HG03521 (cell line): Measurements from ENCODE around the gene PRKCA.
A peak's percentile ranks its signal among the peaks of the same experiment; 100 is the strongest.

ENCODE experiments used
- ATAC-seq: cut with Tn5 transposase; IDR thresholded peaks from one replicate; pipeline ENCODE4 v1.9.1; 2021; ENCODE audit warnings: mild to moderate bottlenecking, moderate library complexity; ENCODE audit not compliant: unreplicated experiment

The PRKCA gene

DNA sequence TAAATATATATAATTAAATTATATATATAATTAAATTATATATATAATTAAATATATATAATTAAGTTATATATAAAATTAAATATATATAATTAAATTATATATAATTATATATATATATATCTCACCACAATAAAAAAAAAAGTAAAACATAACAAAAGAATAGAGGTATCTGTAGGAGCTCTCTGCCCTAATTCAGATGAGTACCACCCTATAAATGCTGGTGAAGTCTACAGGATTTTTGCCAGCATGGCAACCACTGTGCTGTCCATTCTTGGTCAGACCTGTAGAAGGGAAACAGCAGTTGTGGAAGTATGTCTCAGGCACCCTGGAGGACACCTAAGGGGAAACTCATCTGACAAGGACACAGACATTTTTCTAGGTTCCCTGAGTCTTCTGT lies 259.7 kb downstream of the PRKCA start:
- no peak for ATAC-seq

DNA sequence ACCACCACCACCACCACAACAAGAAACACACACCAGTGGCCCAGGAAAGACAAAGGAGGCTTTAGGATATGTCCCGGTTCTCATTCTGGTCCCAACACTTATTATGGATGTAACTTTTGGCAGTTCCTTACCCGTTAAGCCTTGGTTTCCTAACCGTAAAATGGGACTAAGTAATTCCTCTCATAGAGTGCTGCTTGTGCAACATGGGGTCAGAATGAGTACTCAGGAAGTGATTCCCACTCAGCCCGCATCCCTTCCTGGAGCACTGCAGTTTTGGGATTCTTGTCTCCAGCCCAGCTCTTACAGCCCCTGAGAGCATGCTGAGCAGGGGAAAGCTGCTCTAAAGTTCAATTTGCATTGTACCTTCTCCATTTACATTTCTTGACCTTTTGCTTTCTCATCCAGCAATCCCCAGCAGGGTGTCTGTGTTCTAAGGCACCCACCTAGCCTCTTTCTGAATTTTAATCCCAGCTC lies 262.6 kb downstream of the PRKCA start:
- ATAC-seq, result no peak

DNA sequence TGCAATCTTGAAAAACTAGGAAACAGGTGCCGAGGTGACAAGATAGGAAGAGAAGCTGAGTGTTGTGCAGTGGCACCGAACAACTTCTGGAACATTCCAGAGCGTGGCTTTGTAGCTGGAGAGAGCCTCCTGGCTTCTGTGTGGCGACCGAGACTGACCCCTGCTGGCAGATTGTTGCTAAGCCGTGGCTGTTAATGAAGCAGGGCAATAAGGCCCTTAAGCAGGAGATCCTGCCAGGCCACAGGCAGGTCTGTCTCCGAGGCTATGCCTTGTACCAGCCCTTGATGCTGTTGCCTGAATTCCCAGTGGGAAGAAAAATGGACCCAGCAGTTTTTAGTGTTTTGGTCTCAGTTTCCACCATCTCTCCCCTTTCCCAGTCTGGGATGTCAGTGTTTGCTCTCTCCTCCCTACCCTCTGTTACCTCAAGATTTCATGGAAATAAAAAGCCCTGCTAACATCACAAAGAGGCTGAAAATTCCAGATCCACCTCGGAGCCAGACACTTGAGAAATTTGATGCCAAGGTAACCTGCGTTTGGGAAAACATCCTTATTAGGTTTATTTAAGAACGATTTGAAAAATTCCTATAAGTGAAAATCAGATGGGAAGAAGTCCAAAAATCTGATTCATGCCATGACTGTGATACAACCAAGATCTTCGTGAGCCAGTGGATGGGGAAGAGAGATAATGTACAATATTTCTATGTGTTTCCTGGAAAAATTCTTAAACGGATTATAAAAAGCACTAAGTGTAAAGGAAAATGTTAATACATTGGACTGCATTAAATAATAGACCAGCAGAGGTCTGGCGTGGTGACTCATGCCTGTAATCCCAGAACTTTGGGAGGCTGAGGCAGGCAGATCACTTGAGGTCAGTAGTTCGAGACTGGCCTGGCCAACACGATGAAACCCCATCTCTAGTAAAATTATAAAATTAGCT lies 265.1 kb downstream of the PRKCA start:
- ATAC-seq, result peak; percentile 79

DNA sequence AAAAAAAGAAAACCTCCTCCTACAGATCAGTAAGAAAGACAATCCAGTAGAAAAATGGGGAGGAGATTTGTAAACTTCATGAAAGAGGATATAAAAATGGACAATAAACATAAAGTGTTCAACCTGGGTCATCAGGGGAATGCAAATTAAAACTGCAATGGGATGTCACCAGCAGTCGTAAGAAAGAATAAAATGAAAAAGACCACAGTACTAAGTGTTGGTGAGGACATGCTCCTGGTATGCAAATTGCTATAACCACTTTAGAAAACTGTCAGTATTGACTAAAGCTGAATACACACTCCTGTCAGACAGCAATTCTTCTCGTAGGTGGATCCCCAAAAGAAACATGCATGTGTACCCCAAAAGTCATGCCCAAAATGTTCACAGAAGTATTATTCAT lies 267.2 kb downstream of the PRKCA start:
- ATAC-seq, result no peak

DNA sequence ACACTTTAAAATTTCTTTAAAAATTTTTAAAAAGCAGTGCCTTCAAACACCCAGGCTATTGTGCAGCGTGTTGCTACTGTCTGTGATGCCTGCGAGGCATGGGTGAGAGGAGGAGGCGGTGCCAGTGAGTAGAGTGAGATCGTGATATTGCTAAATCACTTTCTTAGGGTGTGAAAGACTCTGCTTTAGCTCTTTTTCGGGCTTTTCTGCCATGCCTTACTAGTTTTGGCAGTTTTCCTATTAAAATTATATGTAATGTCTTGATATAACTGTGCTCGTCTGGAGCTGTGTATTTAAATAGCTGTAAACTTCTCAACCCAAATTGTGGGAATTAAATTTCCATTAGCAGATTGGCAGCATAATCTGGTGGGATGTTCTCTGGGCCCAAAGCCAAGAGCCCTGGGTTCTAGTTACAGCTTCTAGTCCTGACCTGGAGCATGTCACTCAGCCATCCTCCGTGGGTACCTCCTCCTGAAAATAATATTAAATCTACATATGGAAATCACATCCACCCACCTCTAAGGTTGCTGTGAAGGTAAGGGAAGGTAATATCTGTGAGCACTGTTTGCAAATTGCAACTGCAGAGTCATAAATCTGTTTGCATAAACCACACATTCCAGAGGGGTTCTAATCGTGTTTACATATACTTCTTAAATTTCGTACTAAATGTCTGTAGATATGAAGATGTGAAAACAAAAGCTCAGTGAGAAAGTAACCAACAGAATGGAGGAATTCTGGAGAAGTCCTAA lies 268.2 kb downstream of the PRKCA start:
- no peak for ATAC-seq

DNA sequence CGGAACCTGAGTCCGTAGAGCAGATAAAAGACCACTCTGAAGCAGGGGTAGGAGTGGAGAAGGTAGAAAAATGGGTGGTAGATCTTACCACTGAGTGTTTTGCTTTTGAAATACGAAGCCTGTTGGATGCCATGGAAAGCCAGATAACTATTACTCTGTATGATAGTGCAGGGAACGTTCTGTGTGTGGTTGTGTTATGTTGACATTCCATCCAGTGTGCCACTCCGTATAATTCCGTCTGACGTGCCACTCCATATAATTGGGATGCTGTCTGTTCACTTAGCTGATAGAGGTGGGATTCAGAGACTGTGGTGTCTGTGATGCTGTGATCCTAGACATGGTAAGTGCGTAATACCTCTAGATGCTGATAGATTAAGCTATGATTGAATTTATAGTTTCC lies 269.3 kb downstream of the PRKCA start:
- no peak for ATAC-seq

DNA sequence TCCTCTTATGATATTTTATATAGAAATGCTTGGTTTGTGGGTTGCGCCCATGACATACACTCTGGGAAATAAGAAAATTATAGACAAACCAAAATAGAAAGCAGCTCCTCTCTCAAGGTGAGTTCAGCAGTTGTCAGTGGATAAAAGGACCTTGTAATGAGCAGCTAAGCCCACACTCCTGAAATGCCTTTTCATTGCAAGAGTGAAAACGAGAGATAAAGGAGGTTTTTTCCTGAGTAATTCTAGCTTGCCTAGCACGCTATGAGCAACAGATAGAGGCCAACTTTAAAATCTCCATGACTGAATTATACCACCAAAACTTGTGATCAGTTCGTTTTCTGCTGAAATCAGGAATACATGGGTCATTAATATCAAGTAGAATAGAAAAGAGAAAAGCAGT lies 270.7 kb downstream of the PRKCA start:
- no peak for ATAC-seq

DNA sequence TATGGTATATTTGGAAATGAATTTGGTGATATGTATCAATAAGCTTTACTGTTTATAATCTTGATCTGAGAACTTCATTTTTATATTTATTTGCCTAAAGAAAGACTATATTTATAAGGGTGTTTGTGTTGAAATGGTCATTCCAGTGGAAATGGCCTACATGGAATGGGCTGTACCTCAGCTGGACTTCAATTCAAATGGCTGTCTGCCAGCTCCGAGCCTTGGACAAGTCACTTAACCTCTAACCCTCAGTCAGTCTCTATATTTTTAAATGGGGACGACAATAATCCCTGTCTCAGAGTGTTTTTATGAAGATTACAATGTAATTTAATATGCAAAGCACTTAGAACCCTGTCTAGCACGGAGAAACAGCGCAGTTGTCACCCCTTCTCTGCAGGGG lies 271.7 kb downstream of the PRKCA start:
- no peak for ATAC-seq

DNA sequence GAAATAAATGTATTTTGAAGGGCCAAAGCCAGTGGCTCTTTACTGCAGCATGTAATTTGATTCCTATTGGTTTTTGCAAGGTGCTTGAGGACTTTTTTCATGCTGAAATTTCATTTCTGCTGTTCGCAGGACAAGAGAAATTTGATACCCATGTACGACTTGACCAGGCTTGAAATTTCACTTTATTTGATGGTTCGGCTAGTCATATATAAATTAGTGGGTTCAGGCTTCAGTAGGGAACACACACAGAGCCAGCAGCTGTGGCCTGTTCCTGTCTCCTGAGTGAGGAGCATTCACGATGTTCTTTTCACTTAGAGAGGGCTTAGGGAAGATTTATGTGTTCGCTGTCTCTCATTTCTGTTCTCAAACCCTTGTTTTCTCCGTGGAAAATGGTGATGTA lies 274.1 kb downstream of the PRKCA start:
- ATAC-seq, result no peak

DNA sequence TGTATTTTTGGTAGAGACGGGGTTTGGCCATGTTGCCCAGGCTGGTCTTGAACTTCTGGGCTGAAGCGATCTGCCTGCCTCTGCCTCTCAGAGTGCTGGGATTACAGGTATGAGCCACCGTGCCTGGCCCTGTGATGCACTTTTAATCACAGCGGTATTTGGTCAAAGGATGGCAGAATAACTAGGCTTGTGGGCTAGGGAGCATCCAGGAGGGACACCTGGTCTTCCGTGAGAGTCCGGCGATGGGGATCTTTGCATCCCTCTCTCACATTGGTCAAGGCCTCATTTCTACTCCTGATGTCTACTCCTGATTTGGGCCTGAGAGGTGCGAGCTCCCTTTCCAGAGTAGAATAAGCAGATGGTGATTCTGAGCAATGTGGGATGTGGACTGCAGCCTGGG lies 274.6 kb downstream of the PRKCA start:
- ATAC-seq, result no peak

DNA sequence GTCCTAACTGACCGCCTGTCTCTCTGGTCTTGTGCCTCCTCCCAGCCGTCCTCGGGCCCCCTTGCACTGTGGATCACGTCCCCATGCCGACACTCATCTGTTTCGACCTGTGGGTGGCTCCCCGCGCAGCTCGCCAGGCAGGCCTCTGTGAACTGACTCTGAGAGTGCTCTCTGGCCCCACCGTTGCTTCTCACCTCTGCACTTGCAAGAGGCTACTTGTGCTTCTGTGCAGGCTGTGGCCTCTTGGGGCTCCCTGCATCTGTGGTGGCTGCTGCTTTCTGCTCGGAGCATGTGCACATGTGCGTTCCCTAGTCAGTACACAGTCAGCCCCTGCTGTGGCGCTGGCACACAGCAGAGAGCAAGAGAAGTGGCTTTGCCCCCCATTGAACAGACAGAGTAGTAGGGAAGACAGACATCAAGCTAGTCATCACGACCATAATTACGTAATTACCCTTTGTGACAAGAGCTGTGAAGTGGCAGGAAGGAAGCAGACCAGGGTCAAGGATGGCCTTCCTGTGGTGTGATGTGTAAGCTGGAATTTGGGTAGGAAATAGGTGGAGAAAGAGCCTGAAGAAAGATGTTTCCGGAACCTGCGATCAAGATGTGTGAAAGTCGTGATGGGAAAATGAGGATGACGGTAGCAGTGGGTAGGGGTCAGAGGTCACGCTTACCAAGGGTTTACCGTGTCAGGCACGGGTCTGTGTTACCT lies 276.5 kb downstream of the PRKCA start:
- ATAC-seq, result no peak

DNA sequence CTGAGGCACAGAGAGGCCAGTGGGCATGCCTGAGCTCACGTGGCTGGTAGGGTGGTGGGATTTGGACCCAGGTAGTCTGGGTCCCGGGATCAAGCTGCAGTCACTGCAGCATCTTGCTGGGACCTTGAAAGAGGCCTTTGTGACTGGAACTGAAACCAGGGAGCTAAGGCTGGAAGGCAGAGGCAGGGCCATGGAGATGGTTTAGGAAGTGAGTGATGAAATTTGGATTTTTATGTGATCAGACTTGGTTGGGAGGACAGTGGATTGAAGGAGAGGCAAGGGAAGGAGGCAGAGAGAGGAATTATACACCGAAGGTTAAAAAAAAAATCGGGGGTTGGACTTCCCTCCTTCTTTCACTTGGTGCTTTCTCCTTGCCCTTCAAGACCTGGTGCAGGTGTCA lies 277.1 kb downstream of the PRKCA start:
- no peak for ATAC-seq

DNA sequence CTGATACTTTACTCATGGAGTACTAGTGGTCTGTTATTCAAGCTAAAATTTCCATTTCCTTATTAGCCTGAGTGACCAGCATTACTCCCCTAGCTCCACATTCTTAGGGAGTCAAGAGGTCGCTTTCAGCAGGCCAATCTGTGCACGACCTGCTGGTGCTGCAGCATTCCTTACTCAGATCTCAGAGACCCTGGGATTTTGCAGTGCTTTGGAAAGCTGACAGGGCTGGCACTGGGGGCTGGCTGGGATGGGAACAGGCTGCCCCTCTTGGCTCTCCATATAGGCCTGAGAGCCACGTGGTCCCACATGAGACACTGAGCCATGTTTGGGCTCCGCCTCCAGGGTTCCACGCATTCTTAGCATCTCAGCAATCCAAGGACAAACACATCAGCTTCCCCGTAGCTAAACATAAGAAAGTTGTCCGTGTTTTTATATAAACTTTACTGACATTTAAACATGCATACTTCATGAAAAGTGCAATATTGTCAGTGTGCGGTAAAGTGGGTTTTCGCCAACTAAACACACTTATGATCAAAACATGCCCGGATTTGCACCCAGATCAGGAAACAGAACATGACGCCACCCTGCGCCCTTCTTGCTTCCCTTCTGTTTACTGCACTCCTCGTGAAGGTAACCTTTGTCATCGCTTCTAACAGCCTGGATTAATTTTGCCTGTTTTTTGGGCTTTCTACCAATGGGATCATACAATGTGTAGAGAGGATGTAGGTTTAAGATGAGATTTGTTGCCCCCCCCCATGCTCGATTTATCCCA lies 278.0 kb downstream of the PRKCA start:
- ATAC-seq, result no peak

DNA sequence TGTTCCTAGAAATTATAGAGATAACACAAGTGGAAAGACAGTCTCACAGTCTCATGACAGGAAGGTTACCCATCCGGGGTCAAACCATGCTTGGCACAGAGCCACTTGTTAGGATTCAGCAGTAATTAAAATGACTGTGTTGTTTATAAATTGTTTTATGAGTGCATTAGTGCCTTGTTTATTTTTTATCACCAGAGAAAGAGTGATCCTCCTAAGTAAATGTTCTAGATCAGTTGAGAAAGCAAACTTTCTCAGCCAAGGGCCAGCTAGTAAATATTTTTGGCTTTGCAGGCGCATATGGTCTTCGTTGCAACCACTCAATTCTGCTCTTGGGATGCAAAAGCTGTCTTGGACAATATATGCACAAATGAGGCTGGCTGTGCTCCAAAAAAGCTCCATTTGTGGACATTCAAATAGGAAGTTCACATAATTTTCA lies 278.6 kb downstream of the PRKCA start:
- no peak for ATAC-seq

DNA sequence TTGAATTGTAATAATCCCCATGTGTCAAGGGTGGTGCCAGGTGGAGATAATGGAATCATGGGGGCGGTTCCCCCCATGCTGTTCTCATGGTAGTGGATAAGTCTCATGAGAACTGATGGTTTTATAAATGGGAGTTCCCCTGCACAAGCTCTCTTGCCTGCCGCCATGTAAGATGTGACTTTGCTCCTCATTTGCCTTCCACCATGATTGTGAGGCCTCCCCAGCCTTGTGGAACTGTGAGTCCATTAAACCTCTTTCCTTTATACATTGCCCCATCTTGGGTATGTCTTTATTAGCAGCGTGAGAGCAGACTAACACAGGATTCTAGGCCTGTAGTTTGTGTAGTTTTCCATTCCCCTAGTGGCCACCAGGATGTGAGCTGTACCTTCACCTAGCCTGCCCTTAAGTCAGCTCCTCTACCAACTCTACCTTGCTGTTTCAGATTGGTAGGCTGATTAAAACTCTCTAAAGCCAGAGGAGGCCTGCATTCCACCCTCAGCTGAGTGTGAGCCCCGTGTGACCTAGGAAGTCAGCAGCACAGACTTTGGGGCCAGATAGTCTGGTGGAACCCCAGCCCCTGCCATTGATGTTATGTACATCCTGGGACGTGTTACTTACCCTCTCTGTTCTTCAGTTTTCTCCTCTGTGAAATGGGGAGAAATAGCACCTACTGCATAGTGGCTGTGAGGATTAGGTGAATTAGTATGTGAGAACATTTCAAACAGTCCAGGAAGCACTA lies 280.1 kb downstream of the PRKCA start:
- ATAC-seq, result no peak

DNA sequence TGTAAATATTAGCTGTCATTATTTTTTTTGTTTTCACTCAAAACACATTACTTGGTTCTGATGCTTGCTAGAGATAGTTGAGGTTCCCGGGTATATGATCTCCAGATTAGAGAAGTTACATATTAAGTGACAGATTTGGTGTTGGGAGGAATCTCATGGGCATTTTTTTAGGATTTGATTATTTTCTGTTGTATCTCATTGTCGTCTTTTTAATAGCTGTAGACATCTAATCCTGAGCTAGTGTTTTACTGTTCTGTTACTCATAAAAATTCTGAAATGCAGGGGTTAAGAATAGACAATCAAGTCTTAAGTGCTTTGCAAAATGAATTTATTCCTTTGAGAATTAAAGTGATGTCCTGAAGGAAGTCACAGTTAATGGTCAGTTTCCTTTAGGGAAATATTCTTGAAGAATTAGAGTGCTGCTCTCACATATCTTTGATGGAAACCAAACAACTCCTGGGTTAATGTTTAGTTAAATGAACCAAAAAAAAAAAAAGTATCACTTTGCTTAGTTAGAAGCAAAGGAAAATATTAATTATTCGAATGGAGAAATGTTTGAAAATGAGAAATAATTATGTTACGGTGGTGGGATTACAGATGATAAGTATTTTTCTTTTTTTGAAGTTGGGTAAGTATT lies 280.8 kb downstream of the PRKCA start:
- no peak for ATAC-seq

DNA sequence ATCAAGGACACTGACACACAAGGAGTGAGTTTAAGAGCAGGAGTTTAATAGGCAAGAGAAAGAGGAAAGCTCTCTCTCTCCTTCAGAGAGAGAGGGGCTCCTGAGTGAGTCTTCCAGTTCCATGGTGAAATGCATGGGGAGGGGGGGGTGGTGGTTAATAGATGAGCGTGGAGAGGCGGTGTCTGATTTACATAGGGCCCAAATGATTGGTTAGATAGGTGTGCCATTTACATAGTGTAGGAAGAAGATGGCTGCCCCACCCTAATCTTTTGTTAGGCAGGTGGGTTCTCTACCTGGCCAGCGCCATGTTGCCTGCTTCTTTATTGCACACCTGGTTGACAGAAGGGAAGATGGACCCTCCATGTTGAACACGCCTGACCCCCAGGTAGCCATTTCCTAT lies 282.5 kb downstream of the PRKCA start:
- ATAC-seq, result no peak

DNA sequence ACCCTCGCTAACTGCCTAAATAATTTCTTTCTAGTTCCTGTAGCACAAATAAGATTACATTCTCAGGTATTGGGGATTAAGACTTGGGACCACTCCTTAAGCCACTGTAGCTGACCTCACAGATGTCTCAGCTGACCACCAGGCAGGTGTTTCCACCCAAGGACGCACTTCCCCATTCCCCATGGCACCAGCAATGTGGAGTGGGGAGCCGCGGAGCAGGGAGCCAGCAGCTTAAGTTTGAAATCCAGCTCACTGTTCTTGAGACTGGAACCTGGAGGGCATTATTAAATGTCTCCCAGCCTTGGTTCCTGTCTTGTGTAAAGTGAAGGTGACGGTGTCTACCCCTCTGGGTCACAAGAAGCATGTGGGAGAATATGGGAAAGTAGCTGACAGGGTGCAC lies 283.1 kb downstream of the PRKCA start:
- no peak for ATAC-seq

DNA sequence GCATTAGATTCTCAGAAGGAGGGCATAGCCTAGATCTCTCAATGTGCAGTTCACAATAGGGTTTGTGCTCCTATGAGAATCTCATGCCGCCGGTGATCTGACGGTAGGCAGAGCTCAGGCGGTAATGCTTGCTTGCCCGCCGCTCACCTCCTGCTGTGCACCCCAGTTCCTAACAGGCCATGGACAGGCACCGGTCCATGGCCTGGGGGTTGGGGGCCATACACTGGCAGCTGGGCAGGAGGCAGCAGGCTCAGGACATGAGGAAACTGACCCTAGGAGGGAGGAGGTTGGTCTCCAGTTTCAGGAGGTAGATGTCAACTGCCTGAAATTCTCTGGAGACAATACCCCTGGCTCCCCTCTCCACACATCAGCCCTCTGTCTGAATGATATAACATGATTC lies 287.5 kb downstream of the PRKCA start:
- ATAC-seq, result no peak

DNA sequence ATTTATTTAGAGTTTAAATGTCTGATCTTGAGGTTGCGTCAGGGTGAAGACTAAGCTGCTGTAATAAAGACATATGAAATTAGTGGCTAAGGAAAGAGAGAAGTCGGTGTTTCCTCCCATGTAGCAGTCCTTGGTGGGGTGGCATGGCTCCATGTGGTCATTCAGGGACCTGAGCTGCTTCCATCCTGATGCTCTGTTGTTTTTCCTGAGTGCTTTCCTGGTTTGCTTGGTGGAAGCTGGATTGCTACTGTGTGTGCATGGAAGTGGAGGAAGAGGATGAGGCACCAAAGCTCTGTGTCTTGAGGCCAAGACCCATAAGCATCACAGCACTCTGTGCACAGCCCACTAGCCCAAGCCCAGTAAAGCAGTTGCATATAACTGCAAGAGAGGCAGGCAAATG lies 290.7 kb downstream of the PRKCA start:
- no peak for ATAC-seq
